Measurements from ENCODE around the gene REM1.

REM1 gene

GRCh38 chr20:31485450-31486339 lies 10.6 kb downstream of the REM1 start:
- no peak for DNase-seq

- DNase-seq = no peak
Observed at GRCh38 chr20:31488115-31488514, 13.0 kb downstream of the REM1 start.

GRCh38 chr20:31489152-31489551 lies 14.1 kb downstream of the REM1 start:
- no peak for DNase-seq

GRCh38 chr20:31490752-31491151 lies 15.7 kb downstream of the REM1 start:
- DNase-seq = no peak

- peak; percentile 15 for DNase-seq
Observed at GRCh38 chr20:31494131-31494530, 19.0 kb downstream of the REM1 start.

GRCh38 chr20:31496761-31497295 lies 21.7 kb downstream of the REM1 start:
- DNase-seq = no peak

GRCh38 chr20:31497838-31498540 lies 22.9 kb downstream of the REM1 start:
- no peak for DNase-seq

- DNase-seq = no peak
Observed at GRCh38 chr20:31500527-31500926, 25.4 kb downstream of the REM1 start.

- DNase-seq = peak; percentile 75
Observed at GRCh38 chr20:31502884-31503673, 28.0 kb downstream of the REM1 start.

- DNase-seq = no peak
Observed at GRCh38 chr20:31505903-31506302, 30.8 kb downstream of the REM1 start.

GRCh38 chr20:31508517-31509244 lies 33.6 kb downstream of the REM1 start:
- no peak for DNase-seq

GRCh38 chr20:31514154-31515071 lies 39.3 kb downstream of the REM1 start, which contains the start of gene HM13:
TSS of gene HM13 (plus strand) at chr20:31514442. CDS start at chr20:31514552, 110 bp downstream.
- DNase-seq = peak; percentile 96

- DNase-seq = no peak
Observed at GRCh38 chr20:31515072-31515774, 40.1 kb downstream of the REM1 start.

GRCh38 chr20:31515775-31516107 lies 40.7 kb downstream of the REM1 start:
- peak; percentile 57 for DNase-seq

GRCh38 chr20:31516166-31516565 lies 41.1 kb downstream of the REM1 start:
- no peak for DNase-seq

GRCh38 chr20:31516651-31517050 lies 41.6 kb downstream of the REM1 start:
- DNase-seq = peak; percentile 73

GRCh38 chr20:31517373-31517772 lies 42.3 kb downstream of the REM1 start:
- peak; percentile 81 for DNase-seq

- DNase-seq = peak; percentile 77
Observed at GRCh38 chr20:31521267-31521666, 46.2 kb downstream of the REM1 start.

- peak; percentile 74 for DNase-seq
Observed at GRCh38 chr20:31522731-31523130, 47.6 kb downstream of the REM1 start.

Measured in inflammatory macrophage treated with lipopolysaccharide for 4 hours (primary cell).